Mesenchymal stem cell (in vitro differentiated cells and primary cell): Measurements from ENCODE around the gene SETD5. TPM values are rescaled to one million over a fixed set of nuclear protein-coding genes. Genes with fewer than 3 reads are reported as not detected.

ENCODE experiments used
- DNase-seq: peaks from one replicate; pipeline ENCODE4 v3.0.0-alpha.2; 2013
- H2AFZ ChIP-seq: one replicate; pipeline ENCODE4 v1.6.1; 2013; ENCODE audit warnings: low read depth, mild to moderate bottlenecking, control low read depth, inconsistent platforms, low read length, moderate library complexity
- H2AK5ac ChIP-seq: 2 replicates; pipeline ENCODE4 v1.6.1; 2013; ENCODE audit warnings: low read length, moderate library complexity, mild to moderate bottlenecking, inconsistent platforms; ENCODE audit not compliant: severe bottlenecking
- H2BK120ac ChIP-seq: one replicate; pipeline ENCODE4 v1.6.1; 2013; ENCODE audit warnings: low read depth, mild to moderate bottlenecking, inconsistent platforms, low read length, moderate library complexity
- H2BK12ac ChIP-seq, 2 experiments: one replicate each; pipeline ENCODE4 v1.6.1; 2013; ENCODE audit warnings: inconsistent platforms in 2 of 2, low read length in 2 of 2, mild to moderate bottlenecking in 2 of 2, moderate library complexity in 2 of 2, control low read depth in 1 of 2
- H2BK15ac ChIP-seq: one replicate; pipeline ENCODE4 v1.6.1; 2013; ENCODE audit warnings: mild to moderate bottlenecking, low read depth, inconsistent platforms; ENCODE audit not compliant: poor library complexity, severe bottlenecking
- H2BK5ac ChIP-seq: 2 replicates; pipeline ENCODE4 v1.6.1; 2013; ENCODE audit warnings: low read depth, mild to moderate bottlenecking, low read length, control low read depth, inconsistent platforms; ENCODE audit not compliant: poor library complexity, severe bottlenecking
- H3K14ac ChIP-seq, 2 experiments: one replicate each; pipeline ENCODE4 v1.6.1; 2013; ENCODE audit warnings: inconsistent platforms in 2 of 2, low read length in 2 of 2, control low read depth in 1 of 2, mild to moderate bottlenecking in 1 of 2, moderate library complexity in 1 of 2
- H3K18ac ChIP-seq, 2 experiments: one replicate each; pipeline ENCODE4 v1.6.1; 2013; ENCODE audit warnings: inconsistent platforms in 2 of 2, low read length in 2 of 2, control low read depth in 1 of 2, low read depth in 1 of 2, mild to moderate bottlenecking in 1 of 2
- H3K23ac ChIP-seq, 2 experiments: one replicate each; pipeline ENCODE4 v1.6.1; 2013; ENCODE audit warnings: inconsistent platforms in 2 of 2, low read length in 2 of 2, mild to moderate bottlenecking in 2 of 2, moderate library complexity in 2 of 2, control low read depth in 1 of 2
- H3K27ac ChIP-seq: 2 replicates; pipeline ENCODE4 v1.5.1; 2013; ENCODE audit warnings: mild to moderate bottlenecking, moderate library complexity, low read length, control low read depth, inconsistent platforms; ENCODE audit not compliant: poor library complexity, severe bottlenecking
- H3K27me3 ChIP-seq, 2 experiments: 2 replicates each; pipeline versions ENCODE4 v1.6.1 to v1.7.0; 2013; ENCODE audit warnings: low read length in 2 of 2, mild to moderate bottlenecking in 2 of 2, moderate library complexity in 2 of 2, control low read depth in 1 of 2, inconsistent platforms in 1 of 2; ENCODE audit not compliant: control insufficient read depth in 1 of 2, insufficient read depth in 1 of 2
- H3K36me3 ChIP-seq, 2 experiments: 2 replicates each; pipeline versions ENCODE4 v1.6.1 to v1.7.0; 2013; ENCODE audit warnings: low read length in 2 of 2, control low read depth in 1 of 2, inconsistent platforms in 1 of 2, low read depth in 1 of 2, mild to moderate bottlenecking in 1 of 2; ENCODE audit not compliant: insufficient read depth in 2 of 2, control insufficient read depth in 1 of 2
- H3K4ac ChIP-seq, 2 experiments: one replicate each; pipeline ENCODE4 v1.6.1; 2013; ENCODE audit warnings: inconsistent platforms in 2 of 2, low read length in 2 of 2, mild to moderate bottlenecking in 2 of 2, moderate library complexity in 2 of 2, control low read depth in 1 of 2, low read depth in 1 of 2
- H3K4me1 ChIP-seq: 2 replicates; pipeline ENCODE4 v1.6.1; 2013; ENCODE audit warnings: low read depth, low read length, control low read depth; ENCODE audit not compliant: control insufficient read depth, insufficient read depth
- H3K4me2 ChIP-seq: 2 replicates; pipeline ENCODE4 v1.6.1; 2013; ENCODE audit warnings: low read length, mild to moderate bottlenecking, inconsistent platforms; ENCODE audit not compliant: poor library complexity, severe bottlenecking
- H3K4me3 ChIP-seq, 2 experiments: 2 replicates each; pipeline versions ENCODE4 v1.5.1 to v1.7.0; 2013; ENCODE audit warnings: low read length in 2 of 2, mild to moderate bottlenecking in 2 of 2, control low read depth in 1 of 2, low read depth in 1 of 2; ENCODE audit not compliant: insufficient read depth in 1 of 2
- H3K79me1 ChIP-seq: replicated peaks from 2 replicates; pipeline ENCODE4 v1.6.1; 2013; ENCODE audit warnings: mild to moderate bottlenecking, control low read depth, low read length, inconsistent platforms; ENCODE audit not compliant: poor library complexity, severe bottlenecking
- H3K9ac ChIP-seq: 2 replicates; pipeline ENCODE4 v1.7.0; 2013; ENCODE audit warnings: mild to moderate bottlenecking, low read length, moderate library complexity
- H3K9me3 ChIP-seq: 2 replicates; pipeline ENCODE4 v1.7.0; 2013; ENCODE audit warnings: mild to moderate bottlenecking, low read length; ENCODE audit not compliant: control insufficient read depth
- H4K8ac ChIP-seq: one replicate; pipeline ENCODE4 v1.6.1; 2013; ENCODE audit warnings: inconsistent platforms, mild to moderate bottlenecking, low read length, moderate library complexity
- H4K91ac ChIP-seq: one replicate; pipeline ENCODE4 v1.6.1; 2013; ENCODE audit warnings: mild to moderate bottlenecking, low read length, inconsistent platforms
- WGBS: methylation state at CpG from one replicate; pipeline ENCODE4 v1.1.7; 2013; ENCODE audit warnings: mixed read lengths; 5-methylcytosine and 5-hydroxymethylcytosine counted together
- polyA plus RNA-seq, 2 experiments: library from polyadenylated mRNA; stranded (reverse); fragments of 200-250 nt; gene quantifications; one replicate each; pipeline ENCODE4 v1.2.3, GENCODE V29; 2013

Gene SETD5
- polyA plus RNA-seq (2013, experiment 1 of 2), result 83.9 TPM
- polyA plus RNA-seq (2013, experiment 2 of 2), result 77.6 TPM

- peak within 1 kb of the TSS; percentile 98 to 99 for H3K18ac ChIP-seq
- H2AK5ac ChIP-seq, result peak within 1 kb of the TSS; percentile 93
- DNase-seq, result peak; percentile 97
- WGBS, result under 1% methylated on average over 32 of the region's 63 CpGs
- peaks cover 2% of the 10 kb centered on the region for H3K4me1 ChIP-seq
- peak within 1 kb of the TSS; percentile 95 for H2BK5ac ChIP-seq
- peak within 1 kb of the TSS; percentile 99 for H2BK15ac ChIP-seq
- no peak within 1 kb of the TSS for H2AFZ ChIP-seq
- H3K79me1 ChIP-seq, result no peaks in the 10 kb centered on the region
- H3K36me3 ChIP-seq, result peaks cover 4 to 24% of the 10 kb centered on the region in 2 experiments
- H3K4me2 ChIP-seq, result peak within 1 kb of the TSS; percentile 77
- no peaks in the 10 kb centered on the region for H3K27me3 ChIP-seq
- H3K9ac ChIP-seq, result peak within 1 kb of the TSS; percentile 97
- H3K14ac ChIP-seq, result peak within 1 kb of the TSS; percentile 95 to 96
- H4K91ac ChIP-seq, result peak within 1 kb of the TSS; percentile 99
- H3K9me3 ChIP-seq, result no peaks in the 10 kb centered on the region
- peak within 1 kb of the TSS; percentile 100 for H3K27ac ChIP-seq
- peak within 1 kb of the TSS; percentile 97 for H4K8ac ChIP-seq
- H3K4me3 ChIP-seq, result peak within 1 kb of the TSS; percentile 85 to 94
- peak within 1 kb of the TSS; percentile 98 for H2BK120ac ChIP-seq
- H3K4ac ChIP-seq, result peak within 1 kb of the TSS; percentile 95 to 98
- H2BK12ac ChIP-seq, result peak within 1 kb of the TSS; percentile 9 to 73
- H3K23ac ChIP-seq, result peak within 1 kb of the TSS in 1 of 2 experiments; percentile 85
Observed at GRCh38 chr3:9397332-9397905, at the start of gene SETD5. Gene SETD5, plus strand, starts transcription at chr3:9397615. Its CDS starts 31,324 bp downstream, at chr3:9428939.

- H2AFZ ChIP-seq, result no peak overlapping the region
- no peaks in the 10 kb centered on the region for H3K9me3 ChIP-seq
- no peaks in the 10 kb centered on the region for H3K36me3 ChIP-seq
- no peaks in the 10 kb centered on the region for H3K27me3 ChIP-seq
- no peak overlapping the region for H3K18ac ChIP-seq
- no peak overlapping the region for H3K4me2 ChIP-seq
- no peak overlapping the region for H2BK5ac ChIP-seq
- H3K23ac ChIP-seq, result no peak overlapping the region
- H2AK5ac ChIP-seq, result no peak overlapping the region
- no peak overlapping the region for H3K27ac ChIP-seq
- peaks cover 8% of the 10 kb centered on the region for H3K4me1 ChIP-seq
- H2BK12ac ChIP-seq, result no peak overlapping the region
- no peak overlapping the region for H3K4ac ChIP-seq
- no peak overlapping the region for H3K4me3 ChIP-seq
- H4K8ac ChIP-seq, result no peak overlapping the region
- 100% methylated on average over 1 of the region's 2 CpGs for WGBS
- DNase-seq, result no peak
- H3K14ac ChIP-seq, result no peak overlapping the region
- H2BK120ac ChIP-seq, result no peak overlapping the region
- H4K91ac ChIP-seq, result no peak overlapping the region
- H3K79me1 ChIP-seq, result no peaks in the 10 kb centered on the region
- no peak overlapping the region for H2BK15ac ChIP-seq
- peak overlapping the region; percentile 60 for H3K9ac ChIP-seq
Observed at GRCh38 chr3:9347887-9348286, 49.5 kb upstream of the SETD5 start.

- Histone ChIP-seq H2BK12ac (peak overlapping the region in 1 of 2 experiments; percentile 87), H2BK15ac (no peak overlapping the region), H3K36me3 (no peaks in the 10 kb centered on the region), H3K27ac (peak overlapping the region; percentile 20), H3K23ac (no peak overlapping the region), H4K8ac (peak overlapping the region; percentile 48), H3K4me2 (no peak overlapping the region), H2AFZ (no peak overlapping the region), H3K4me3 (no peak overlapping the region), H3K4ac (no peak overlapping the region), H2BK5ac (no peak overlapping the region), H3K4me1 (peaks cover 9% of the 10 kb centered on the region), H2AK5ac (no peak overlapping the region), H3K9ac (peak overlapping the region; percentile 70), H3K14ac (no peak overlapping the region), H4K91ac (peak overlapping the region; percentile 49), H3K79me1 (peaks cover 1% of the 10 kb centered on the region), H3K18ac (no peak overlapping the region), H3K27me3 (no peaks in the 10 kb centered on the region), H2BK120ac (no peak overlapping the region), H3K9me3 (no peaks in the 10 kb centered on the region)
- WGBS, result 10% methylated on average over 2 of the region's 2 CpGs
- peak; percentile 92 for DNase-seq
Observed at GRCh38 chr3:9349321-9350117, 47.9 kb upstream of the SETD5 start.

DNA sequence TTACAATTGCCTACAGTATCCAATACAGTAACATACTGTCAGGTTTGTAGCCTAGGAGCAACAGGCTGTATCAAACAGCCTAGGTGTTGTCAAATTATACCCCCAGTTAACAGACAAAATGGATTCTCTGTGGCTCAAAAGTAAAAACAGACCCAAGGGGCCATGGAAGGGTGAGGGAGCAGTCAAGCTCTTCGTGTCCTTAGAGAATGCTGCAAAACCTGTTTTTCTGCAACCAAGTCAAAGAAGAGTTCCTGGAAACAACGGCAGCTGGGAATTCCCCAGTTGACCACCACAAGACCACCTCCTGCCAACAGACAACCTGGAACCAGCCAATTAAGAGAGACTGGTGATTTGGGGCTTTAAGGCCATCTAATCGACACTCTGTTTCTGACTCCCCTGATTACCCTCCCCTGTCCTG, 45.7 kb upstream of the SETD5 start:
- Histone ChIP-seq H3K23ac (no peak overlapping the region), H3K9me3 (no peaks in the 10 kb centered on the region), H3K4me3 (no peak overlapping the region), H3K36me3 (no peaks in the 10 kb centered on the region), H2AFZ (no peak overlapping the region), H2BK12ac (no peak overlapping the region), H3K18ac (no peak overlapping the region), H4K91ac (no peak overlapping the region), H4K8ac (no peak overlapping the region), H3K27ac (no peak overlapping the region), H3K14ac (no peak overlapping the region), H3K4me2 (no peak overlapping the region), H2AK5ac (no peak overlapping the region), H2BK120ac (no peak overlapping the region), H3K27me3 (no peaks in the 10 kb centered on the region), H3K79me1 (peaks cover 1% of the 10 kb centered on the region), H2BK5ac (no peak overlapping the region), H3K4me1 (peaks cover 9% of the 10 kb centered on the region), H3K9ac (no peak overlapping the region), H2BK15ac (no peak overlapping the region), H3K4ac (no peak overlapping the region)
- 65% methylated on average over 3 of the region's 3 CpGs for WGBS
- no peak for DNase-seq
